GM21825 (cell line): ENCODE results near the gene NAT8L.
"Not testable (repeated sequence)": the region's sequence is repeated elsewhere in the genome, so short reads cannot be mapped to it uniquely, and the experiment has no call there.

Experiments used
- ATAC-seq: cut with Tn5 transposase; IDR thresholded peaks from one replicate; pipeline ENCODE4 v1.9.1; 2021; ENCODE audit warnings: mild to moderate bottlenecking, moderate library complexity; ENCODE audit not compliant: unreplicated experiment

The NAT8L gene

GRCh38 chr4:2059046-2059725 lies at the start of gene NAT8L:
Gene NAT8L, plus strand, starts transcription at chr4:2059327. Its CDS starts 185 bp downstream, at chr4:2059512.
- no peak for ATAC-seq

GRCh38 chr4:2009651-2010233 lies 49.4 kb upstream of the NAT8L start:
- peak; percentile 11 for ATAC-seq

- no peak for ATAC-seq
Measured at GRCh38 chr4:2011583-2011982, 47.5 kb upstream of the NAT8L start.

GRCh38 chr4:2015008-2015407 lies 44.1 kb upstream of the NAT8L start:
- no peak for ATAC-seq

- ATAC-seq: not testable (repeated sequence)
Measured at GRCh38 chr4:2021358-2022018, 37.6 kb upstream of the NAT8L start.

GRCh38 chr4:2024683-2025082 lies 34.4 kb upstream of the NAT8L start:
- ATAC-seq: no peak

- ATAC-seq: no peak
Measured at GRCh38 chr4:2025817-2026216, 33.3 kb upstream of the NAT8L start.

GRCh38 chr4:2027120-2027519 lies 32.0 kb upstream of the NAT8L start:
- not testable (repeated sequence) for ATAC-seq

- ATAC-seq: not testable (repeated sequence)
Measured at GRCh38 chr4:2031161-2031560, 28.0 kb upstream of the NAT8L start.

- no peak for ATAC-seq
Measured at GRCh38 chr4:2036327-2036726, 22.8 kb upstream of the NAT8L start.

GRCh38 chr4:2036866-2037265 lies 22.3 kb upstream of the NAT8L start:
- ATAC-seq: no peak

- ATAC-seq: no peak
Measured at GRCh38 chr4:2040391-2041238, 18.5 kb upstream of the NAT8L start.

GRCh38 chr4:2041239-2042130 lies 17.6 kb upstream of the NAT8L start:
- no peak for ATAC-seq

GRCh38 chr4:2042204-2042946 lies 16.8 kb upstream of the NAT8L start:
- ATAC-seq: no peak

- ATAC-seq: no peak
Measured at GRCh38 chr4:2042947-2043395, 16.2 kb upstream of the NAT8L start.

GRCh38 chr4:2043396-2044118 lies 15.6 kb upstream of the NAT8L start:
- ATAC-seq: no peak

GRCh38 chr4:2044119-2044485 lies 15.0 kb upstream of the NAT8L start:
- ATAC-seq: no peak

- no peak for ATAC-seq
Measured at GRCh38 chr4:2044542-2045517, 14.3 kb upstream of the NAT8L start.
